CD14-positive monocyte (primary cell): ENCODE results near the gene CAPN14. TPM values are rescaled to one million over a fixed set of nuclear protein-coding genes. Genes with fewer than 3 reads are reported as not detected.
"Not testable (repeated sequence)": the region's sequence is repeated elsewhere in the genome, so short reads cannot be mapped to it uniquely, and the experiment has no call there.

Experiments
- DNase-seq, 3 donors: peaks; one replicate each; pipeline ENCODE4 v3.0.0-alpha.2; 2011 to 2022
- H2AFZ ChIP-seq: 2 replicates; pipeline ENCODE4 v1.6.0; 2012; ENCODE audit warnings: mild to moderate bottlenecking, low read depth, low read length, inconsistent platforms; ENCODE audit not compliant: insufficient read depth, poor library complexity, severe bottlenecking
- H3K27ac ChIP-seq, 2 donors: 1 replicate in 1 of 2; 2 replicates in 1 of 2; pipeline ENCODE4 v1.5.1; 2012 to 2013; ENCODE audit warnings: low read length in 2 of 2, control low read depth in 1 of 2, inconsistent platforms in 1 of 2, low read depth in 1 of 2, mild to moderate bottlenecking in 1 of 2
- H3K27me3 ChIP-seq, 2 donors: one replicate each; pipeline versions ENCODE4 v1.6.0 to v1.6.1; 2011 to 2013; ENCODE audit warnings: low read length in 2 of 2; ENCODE audit not compliant: control insufficient read depth in 2 of 2, insufficient read depth in 2 of 2
- H3K36me3 ChIP-seq, 2 donors: replicated peaks in 1 of 2; 1 replicate in 1 of 2; 2 replicates in 1 of 2; pipeline versions ENCODE4 v1.5.1 to v1.6.1; 2012 to 2013; ENCODE audit warnings: low read length in 2 of 2, control low read depth in 1 of 2, inconsistent platforms in 1 of 2, mild to moderate bottlenecking in 1 of 2; ENCODE audit not compliant: insufficient read depth in 2 of 2, control insufficient read depth in 1 of 2
- H3K4me1 ChIP-seq, 2 donors: 1 replicate in 1 of 2; 2 replicates in 1 of 2; pipeline versions ENCODE4 v1.5.1 to v1.6.1; 2012 to 2013; ENCODE audit warnings: low read length in 2 of 2, control low read depth in 1 of 2, inconsistent platforms in 1 of 2, mild to moderate bottlenecking in 1 of 2, moderate library complexity in 1 of 2; ENCODE audit not compliant: insufficient read depth in 2 of 2, control insufficient read depth in 1 of 2
- H3K4me2 ChIP-seq: replicated peaks from 2 replicates; pipeline ENCODE3; 2012; ENCODE audit warnings: low read length, moderate library complexity, mild to moderate bottlenecking; ENCODE audit not compliant: poor library complexity, severe bottlenecking; ENCODE audit errors: extremely low read depth
- H3K4me3 ChIP-seq, 3 experiments: fragments of 200-600 bp in 1 of 3; sonication (generic) in 1 of 3; replicated peaks in 1 of 3; 1 replicate in 2 of 3; 2 replicates in 1 of 3; pipeline ENCODE4 v1.5.1; 2011 to 2013; ENCODE audit warnings: low read length in 3 of 3, mild to moderate bottlenecking in 3 of 3, control low read depth in 2 of 3, low read depth in 2 of 3, inconsistent platforms in 1 of 3, moderate library complexity in 1 of 3
- H3K79me2 ChIP-seq: 2 replicates; pipeline ENCODE4 v1.6.0; 2012; ENCODE audit warnings: mild to moderate bottlenecking, control low read depth, inconsistent platforms, low read length, moderate library complexity; ENCODE audit not compliant: insufficient read depth
- H3K9ac ChIP-seq: 2 replicates; pipeline ENCODE4 v1.6.0; 2017; ENCODE audit warnings: low read length, mild to moderate bottlenecking; ENCODE audit not compliant: insufficient read depth, poor library complexity, severe bottlenecking
- H3K9me3 ChIP-seq, 2 donors: replicated peaks in 1 of 2; 1 replicate in 1 of 2; 2 replicates in 1 of 2; pipeline versions ENCODE4 v1.5.1 to v1.6.1; 2012 to 2013; ENCODE audit warnings: low read length in 2 of 2, control low read depth in 1 of 2; ENCODE audit not compliant: control insufficient read depth in 1 of 2, insufficient read depth in 1 of 2
- H4K20me1 ChIP-seq: 2 replicates; pipeline ENCODE4 v1.6.0; 2012; ENCODE audit warnings: mild to moderate bottlenecking, low read length, control low read depth, moderate library complexity; ENCODE audit not compliant: insufficient read depth
- H3K27ac Mint-ChIP-seq, 7 donors: one replicate each; pipeline ENCODE4 v1.8.0; 2020; ENCODE audit warnings: mild to moderate bottlenecking in 7 of 7, mixed read lengths in 7 of 7, moderate library complexity in 6 of 7, inconsistent platforms in 2 of 7
- H3K27me3 Mint-ChIP-seq, 3 donors: one replicate each; pipeline ENCODE4 v1.8.0; 2021 to 2022; ENCODE audit warnings: low read depth in 3 of 3, mild to moderate bottlenecking in 3 of 3, mixed read lengths in 3 of 3, moderate library complexity in 3 of 3, inconsistent platforms in 1 of 3
- H3K36me3 Mint-ChIP-seq, 2 donors: one replicate each; pipeline ENCODE4 v1.8.0; 2020; ENCODE audit warnings: mixed read lengths in 2 of 2, inconsistent platforms in 1 of 2, mild to moderate bottlenecking in 1 of 2
- H3K4me1 Mint-ChIP-seq: one replicate; pipeline ENCODE4 v1.8.0; 2020; ENCODE audit warnings: mild to moderate bottlenecking, mixed read lengths
- H3K4me3 Mint-ChIP-seq, 2 donors: one replicate each; pipeline ENCODE4 v1.8.0; 2020; ENCODE audit warnings: mild to moderate bottlenecking in 2 of 2, mixed read lengths in 2 of 2, moderate library complexity in 1 of 2
- H3K9me3 Mint-ChIP-seq, 7 donors: one replicate each; pipeline ENCODE4 v1.8.0; 2020 to 2022; ENCODE audit warnings: mixed read lengths in 7 of 7, mild to moderate bottlenecking in 6 of 7, moderate library complexity in 6 of 7, inconsistent platforms in 2 of 7
- WGBS: methylation state at CpG from one replicate; pipeline ENCODE4 v1.1.5; 2013; ENCODE audit warnings: missing lambda C conversion rate; ENCODE audit not compliant: insufficient coverage; 5-methylcytosine and 5-hydroxymethylcytosine counted together
- intact Hi-C, 2 donors: fragments of 100-400 bp; cut with micrococcal nuclease; formaldehyde crosslinking; loops; one replicate each; pipeline versions ENCODE4 v1.15.0 to v1.15.1; 2023
- polyA plus RNA-seq, 3 donors: library from polyadenylated mRNA; depleted of rRNA in 1 of 3; unstranded in 2 of 3; stranded (reverse) in 1 of 3; fragments of 300-500 nt in 2 of 3; fragments of >200 nt in 1 of 3; fragmentation: Illumina TruSeq in 2 of 3; gene quantifications; 1 replicate in 2 of 3; 2 replicates in 1 of 3; pipeline ENCODE4 v1.2.3, GENCODE V29; 2012 to 2021
- TF ChIP-seq, protein P1 (sequence below): fragments of 200-600 bp; IDR thresholded peaks from one replicate; pipeline ENCODE4 v1.8.0; 2022; ENCODE audit warnings: antibody characterized with exemption, mild to moderate bottlenecking

Gene CAPN14
- polyA plus RNA-seq, 3 donors, result not detected

DNA sequence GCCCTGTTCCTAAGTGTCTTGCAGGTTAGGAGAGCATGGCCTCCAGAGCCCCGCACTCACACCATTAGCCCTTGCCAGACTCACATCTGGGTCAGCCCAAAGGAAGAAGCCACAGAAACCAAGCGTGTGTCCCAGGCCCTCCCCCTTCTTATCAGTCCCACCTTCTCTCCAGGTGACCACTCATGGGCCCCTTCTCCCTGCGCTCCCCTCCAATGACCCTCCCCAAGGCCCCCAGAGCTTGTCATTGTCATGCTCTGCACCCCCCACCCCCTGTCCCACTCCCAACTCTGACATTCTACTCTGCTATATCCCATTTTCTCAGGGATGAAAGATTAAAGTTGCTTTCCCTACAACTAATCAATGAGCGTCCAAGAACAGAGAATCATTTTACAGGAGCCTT lies 30.1 kb downstream of the CAPN14 start:
- H3K4me2 ChIP-seq, result no peak overlapping the region
- DNase-seq, result no peak
- H3K36me3 Mint-ChIP-seq, result no peaks in the 10 kb centered on the region
- intact Hi-C loops, result no loop called here
- H3K9me3 ChIP-seq, result no peaks in the 10 kb centered on the region
- H3K4me3 ChIP-seq, result no peak overlapping the region
- no peak overlapping the region for H3K27ac Mint-ChIP-seq
- H3K27me3 ChIP-seq, result no peaks in the 10 kb centered on the region
- no peaks in the 10 kb centered on the region for H3K79me2 ChIP-seq
- H3K4me1 Mint-ChIP-seq, result no peaks in the 10 kb centered on the region
- H3K36me3 ChIP-seq, result no peaks in the 10 kb centered on the region
- 86% methylated on average over 1 of the region's 4 CpGs for WGBS
- no peaks in the 10 kb centered on the region for H3K27me3 Mint-ChIP-seq
- H3K4me3 Mint-ChIP-seq, result no peak overlapping the region
- H3K27ac ChIP-seq, result no peak overlapping the region
- H3K9me3 Mint-ChIP-seq, result peaks cover 0 to 3% (median 1%) of the 10 kb centered on the region in 7 donors
- H3K4me1 ChIP-seq, result no peaks in the 10 kb centered on the region
- no peak overlapping the region for H3K9ac ChIP-seq
- H2AFZ ChIP-seq, result no peak overlapping the region
- no peaks in the 10 kb centered on the region for H4K20me1 ChIP-seq
- TF ChIP-seq, protein P1, sequence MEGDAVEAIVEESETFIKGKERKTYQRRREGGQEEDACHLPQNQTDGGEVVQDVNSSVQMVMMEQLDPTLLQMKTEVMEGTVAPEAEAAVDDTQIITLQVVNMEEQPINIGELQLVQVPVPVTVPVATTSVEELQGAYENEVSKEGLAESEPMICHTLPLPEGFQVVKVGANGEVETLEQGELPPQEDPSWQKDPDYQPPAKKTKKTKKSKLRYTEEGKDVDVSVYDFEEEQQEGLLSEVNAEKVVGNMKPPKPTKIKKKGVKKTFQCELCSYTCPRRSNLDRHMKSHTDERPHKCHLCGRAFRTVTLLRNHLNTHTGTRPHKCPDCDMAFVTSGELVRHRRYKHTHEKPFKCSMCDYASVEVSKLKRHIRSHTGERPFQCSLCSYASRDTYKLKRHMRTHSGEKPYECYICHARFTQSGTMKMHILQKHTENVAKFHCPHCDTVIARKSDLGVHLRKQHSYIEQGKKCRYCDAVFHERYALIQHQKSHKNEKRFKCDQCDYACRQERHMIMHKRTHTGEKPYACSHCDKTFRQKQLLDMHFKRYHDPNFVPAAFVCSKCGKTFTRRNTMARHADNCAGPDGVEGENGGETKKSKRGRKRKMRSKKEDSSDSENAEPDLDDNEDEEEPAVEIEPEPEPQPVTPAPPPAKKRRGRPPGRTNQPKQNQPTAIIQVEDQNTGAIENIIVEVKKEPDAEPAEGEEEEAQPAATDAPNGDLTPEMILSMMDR, result no peak

DNA sequence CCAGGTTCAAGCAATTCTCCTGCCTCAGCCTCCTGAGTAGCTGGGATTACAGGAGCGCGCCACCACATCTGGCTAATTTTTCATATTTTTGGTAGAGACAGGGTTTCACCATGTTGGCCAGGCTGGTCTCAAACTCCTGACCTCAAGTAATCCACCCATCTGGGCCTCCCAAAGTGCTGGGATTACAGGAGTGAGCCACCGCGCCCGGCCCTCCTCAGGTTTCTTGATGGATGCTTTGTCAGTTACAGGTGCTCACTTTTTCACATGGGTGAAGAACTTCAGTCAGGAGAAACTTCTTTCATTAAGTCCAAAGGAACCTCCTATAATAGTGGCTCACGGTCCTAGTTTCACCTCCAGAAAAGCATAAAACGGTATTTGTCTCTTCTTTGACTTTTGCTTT lies 33.3 kb downstream of the CAPN14 start:
- H3K4me1 Mint-ChIP-seq, DNase-seq, H3K27ac ChIP-seq, H3K4me3 ChIP-seq, H3K36me3 Mint-ChIP-seq, H3K36me3 ChIP-seq, H3K27me3 ChIP-seq, H3K27me3 Mint-ChIP-seq, H4K20me1 ChIP-seq, H2AFZ ChIP-seq, H3K79me2 ChIP-seq, H3K27ac Mint-ChIP-seq, H3K9ac ChIP-seq, H3K4me1 ChIP-seq, H3K4me3 Mint-ChIP-seq, H3K4me2 ChIP-seq, intact Hi-C loops, H3K9me3 Mint-ChIP-seq, H3K9me3 ChIP-seq: not testable (repeated sequence)
- WGBS, result 70% methylated on average over 5 of the region's 7 CpGs
